DMS79 (cell line): ENCODE measurements around the gene CTTNBP2NL.
"Not testable (repeated sequence)": the region's sequence is repeated elsewhere in the genome, so short reads cannot be mapped to it uniquely, and the experiment has no call there.

Experiments used
- DNase-seq: peaks from one replicate; lab custom pipeline; 2025; lab: John Stamatoyannopoulos, UW

Gene CTTNBP2NL

GRCh38 chr1:112461200-112461871, 65.3 kb downstream of the CTTNBP2NL start:
- DNase-seq = peak; percentile 89

- no peak for DNase-seq
Observed at GRCh38 chr1:112462953-112463279, 66.9 kb downstream of the CTTNBP2NL start.

- no peak for DNase-seq
Observed at GRCh38 chr1:112464501-112464900, 68.5 kb downstream of the CTTNBP2NL start.

GRCh38 chr1:112465122-112465521, 69.1 kb downstream of the CTTNBP2NL start:
- DNase-seq = no peak

GRCh38 chr1:112466078-112466660, 70.2 kb downstream of the CTTNBP2NL start:
- DNase-seq = peak; percentile 81

GRCh38 chr1:112470324-112470723, 74.3 kb downstream of the CTTNBP2NL start:
- not testable (repeated sequence) for DNase-seq

- DNase-seq = no peak
Observed at GRCh38 chr1:112470966-112471365, 75.0 kb downstream of the CTTNBP2NL start.

- no peak for DNase-seq
Observed at GRCh38 chr1:112472142-112472541, 76.1 kb downstream of the CTTNBP2NL start.

GRCh38 chr1:112477550-112477949, 81.5 kb downstream of the CTTNBP2NL start:
- no peak for DNase-seq

- no peak for DNase-seq
Observed at GRCh38 chr1:112478314-112478713, 82.3 kb downstream of the CTTNBP2NL start.

GRCh38 chr1:112486063-112486462, 90.0 kb downstream of the CTTNBP2NL start:
- DNase-seq = not testable (repeated sequence)

- not testable (repeated sequence) for DNase-seq
Observed at GRCh38 chr1:112487686-112488085, 91.7 kb downstream of the CTTNBP2NL start.

- no peak for DNase-seq
Observed at GRCh38 chr1:112488141-112488540, 92.1 kb downstream of the CTTNBP2NL start.

- DNase-seq = no peak
Observed at GRCh38 chr1:112492076-112492475, 96.1 kb downstream of the CTTNBP2NL start.

- no peak for DNase-seq
Observed at GRCh38 chr1:112493351-112493750, 97.3 kb downstream of the CTTNBP2NL start.

- no peak for DNase-seq
Observed at GRCh38 chr1:112496290-112496689, 100.3 kb downstream of the CTTNBP2NL start.

GRCh38 chr1:112501810-112502641, 106.0 kb downstream of the CTTNBP2NL start:
- DNase-seq = peak; percentile 33

GRCh38 chr1:112502826-112503225, 106.8 kb downstream of the CTTNBP2NL start:
- DNase-seq = no peak

GRCh38 chr1:112504001-112504660, 108.1 kb downstream of the CTTNBP2NL start:
- DNase-seq = no peak

GRCh38 chr1:112504661-112505399, 108.8 kb downstream of the CTTNBP2NL start:
- no peak for DNase-seq

GRCh38 chr1:112505400-112505785, 109.4 kb downstream of the CTTNBP2NL start:
- no peak for DNase-seq

- no peak for DNase-seq
Observed at GRCh38 chr1:112505878-112506277, 109.9 kb downstream of the CTTNBP2NL start.
